BLaER1 (cell line): ENCODE data around the gene PHETA2.

Experiments used
- H3K27ac ChIP-seq: shearing (Covaris generic); formaldehyde crosslinking; 2 replicates; pipeline ENCODE4 v1.8.1; 2022
- H3K27me3 ChIP-seq: shearing (Covaris generic); formaldehyde crosslinking; 2 replicates; pipeline ENCODE4 v1.8.1; 2022
- H3K36me3 ChIP-seq: shearing (Covaris generic); formaldehyde crosslinking; 2 replicates; pipeline ENCODE4 v1.8.1; 2022
- H3K4me1 ChIP-seq: shearing (Covaris generic); formaldehyde crosslinking; 2 replicates; pipeline ENCODE4 v1.8.1; 2022
- H3K4me2 ChIP-seq: shearing (Covaris generic); formaldehyde crosslinking; 2 replicates; pipeline ENCODE4 v1.8.1; 2022
- H3K4me3 ChIP-seq: shearing (Covaris generic); formaldehyde crosslinking; 2 replicates; pipeline ENCODE4 v1.8.1; 2022
- H3K9ac ChIP-seq: shearing (Covaris generic); formaldehyde crosslinking; 2 replicates; pipeline ENCODE4 v1.8.1; 2022
- H3K9me3 ChIP-seq: shearing (Covaris generic); formaldehyde crosslinking; 2 replicates; pipeline ENCODE4 v1.8.1; 2022
- H4K20me1 ChIP-seq: shearing (Covaris generic); formaldehyde crosslinking; 2 replicates; pipeline ENCODE4 v1.8.1; 2022
- Cebpa-rat ChIP-seq: shearing (Covaris generic); IDR thresholded peaks from 2 replicates; pipeline ENCODE4 v1.8.1; 2022

PHETA2 gene

GRCh38 chr22:42074132-42074811 lies at the start of gene PHETA2:
PHETA2 (plus strand) TSS chr22:42074248; CDS start chr22:42077294, 3,046 bp downstream.
- Histone ChIP-seq H3K4me2 (peak within 1 kb of the TSS; percentile 92), H3K27me3 (peaks cover 19% of the 10 kb centered on the region; the same call in 1 of the 2 replicates), H3K36me3 (no peaks in the 10 kb centered on the region), H4K20me1 (no peaks in the 10 kb centered on the region), H3K4me1 (peaks cover 86% of the 10 kb centered on the region), H3K9ac (peak within 1 kb of the TSS; percentile 90), H3K9me3 (no peaks in the 10 kb centered on the region), H3K27ac (peak within 1 kb of the TSS; percentile 97), H3K4me3 (peak within 1 kb of the TSS; percentile 74)
- no peak for TF ChIP-seq Cebpa-rat

GRCh38 chr22:42025421-42025820 lies 48.6 kb upstream of the PHETA2 start:
- Histone ChIP-seq H4K20me1 (no peaks in the 10 kb centered on the region), H3K27me3 (no peaks in the 10 kb centered on the region), H3K4me2 (no peak overlapping the region), H3K36me3 (no peaks in the 10 kb centered on the region), H3K9me3 (no peaks in the 10 kb centered on the region), H3K4me1 (no peaks in the 10 kb centered on the region), H3K9ac (no peak overlapping the region), H3K4me3 (no peak overlapping the region), H3K27ac (no peak overlapping the region)
- no peak for TF ChIP-seq Cebpa-rat

GRCh38 chr22:42026705-42027104 lies 47.3 kb upstream of the PHETA2 start:
- no peaks in the 10 kb centered on the region for H3K27me3 ChIP-seq
- TF ChIP-seq Cebpa-rat: no peak
- no peaks in the 10 kb centered on the region for H3K36me3 ChIP-seq

GRCh38 chr22:42033263-42034181 lies 40.5 kb upstream of the PHETA2 start:
- no peak for TF ChIP-seq Cebpa-rat

More at GRCh38 chr22:42026705-42027104, 47.3 kb upstream of the PHETA2 start:
- Histone ChIP-seq H3K9me3 (no peaks in the 10 kb centered on the region), H3K4me2 (no peak overlapping the region), H4K20me1 (no peaks in the 10 kb centered on the region), H3K9ac (no peak overlapping the region), H3K27ac (no peak overlapping the region), H3K4me3 (no peak overlapping the region), H3K4me1 (no peaks in the 10 kb centered on the region)

GRCh38 chr22:42035256-42035655 lies 38.8 kb upstream of the PHETA2 start:
- Histone ChIP-seq H3K27me3 (no peaks in the 10 kb centered on the region), H4K20me1 (no peaks in the 10 kb centered on the region), H3K9me3 (peaks cover 37% of the 10 kb centered on the region), H3K4me3 (no peak overlapping the region), H3K4me1 (no peaks in the 10 kb centered on the region), H3K36me3 (peaks cover 14% of the 10 kb centered on the region; the same call in 1 of the 2 replicates), H3K27ac (no peak overlapping the region), H3K9ac (no peak overlapping the region), H3K4me2 (no peak overlapping the region)
- no peak for TF ChIP-seq Cebpa-rat

More at GRCh38 chr22:42033263-42034181, 40.5 kb upstream of the PHETA2 start:
- H3K4me3 ChIP-seq: no peak overlapping the region
- H3K36me3 ChIP-seq: peaks cover 14% of the 10 kb centered on the region; the same call in 1 of the 2 replicates
- H3K4me2 ChIP-seq: no peak overlapping the region
- no peak overlapping the region for H3K9ac ChIP-seq
- H3K4me1 ChIP-seq: no peaks in the 10 kb centered on the region
- H3K27me3 ChIP-seq: no peaks in the 10 kb centered on the region
- H3K9me3 ChIP-seq: peaks cover 37% of the 10 kb centered on the region
- no peaks in the 10 kb centered on the region for H4K20me1 ChIP-seq
- H3K27ac ChIP-seq: no peak overlapping the region

GRCh38 chr22:42039271-42039670 lies 34.8 kb upstream of the PHETA2 start:
- Histone ChIP-seq H3K36me3 (peaks cover 10% of the 10 kb centered on the region; the same call in 1 of the 2 replicates), H3K4me3 (no peak overlapping the region), H3K9me3 (peaks cover 48% of the 10 kb centered on the region), H3K27me3 (no peaks in the 10 kb centered on the region), H4K20me1 (no peaks in the 10 kb centered on the region), H3K27ac (no peak overlapping the region), H3K4me1 (no peaks in the 10 kb centered on the region), H3K9ac (no peak overlapping the region), H3K4me2 (no peak overlapping the region)
- no peak for TF ChIP-seq Cebpa-rat

- Histone ChIP-seq H3K9me3 (peaks cover 35% of the 10 kb centered on the region), H3K4me2 (no peak overlapping the region), H3K4me1 (no peaks in the 10 kb centered on the region), H3K9ac (no peak overlapping the region), H3K36me3 (peaks cover 10% of the 10 kb centered on the region; the same call in 1 of the 2 replicates), H3K4me3 (no peak overlapping the region), H3K27ac (no peak overlapping the region), H3K27me3 (no peaks in the 10 kb centered on the region), H4K20me1 (no peaks in the 10 kb centered on the region)
- no peak for TF ChIP-seq Cebpa-rat
Measured at GRCh38 chr22:42041784-42042183, 32.3 kb upstream of the PHETA2 start.

- no peaks in the 10 kb centered on the region for H3K36me3 ChIP-seq
- H3K27ac ChIP-seq: no peak overlapping the region
- H3K27me3 ChIP-seq: no peaks in the 10 kb centered on the region
- H3K4me1 ChIP-seq: no peaks in the 10 kb centered on the region
- no peaks in the 10 kb centered on the region for H3K9me3 ChIP-seq
- H4K20me1 ChIP-seq: no peaks in the 10 kb centered on the region
- H3K4me3 ChIP-seq: no peak overlapping the region
- no peak overlapping the region for H3K4me2 ChIP-seq
- TF ChIP-seq Cebpa-rat: no peak
- H3K9ac ChIP-seq: no peak overlapping the region
Measured at GRCh38 chr22:42050641-42051180, 23.3 kb upstream of the PHETA2 start.

GRCh38 chr22:42052765-42053164 lies 21.3 kb upstream of the PHETA2 start:
- H3K4me2 ChIP-seq: no peak overlapping the region
- no peaks in the 10 kb centered on the region for H3K27me3 ChIP-seq
- H3K9ac ChIP-seq: no peak overlapping the region
- TF ChIP-seq Cebpa-rat: no peak
- no peaks in the 10 kb centered on the region for H3K4me1 ChIP-seq
- H3K4me3 ChIP-seq: no peak overlapping the region
- peaks cover 13% of the 10 kb centered on the region for H3K9me3 ChIP-seq
- H3K36me3 ChIP-seq: peaks cover 6% of the 10 kb centered on the region; the same call in 1 of the 2 replicates
- H3K27ac ChIP-seq: no peak overlapping the region
- no peaks in the 10 kb centered on the region for H4K20me1 ChIP-seq
